HPDE6-E6E7 (cell line): Measurements from ENCODE around the gene DGAT2.

Source experiments
- DNase-seq: peaks from one replicate; pipeline ENCODE4 v3.0.0; 2011; ENCODE audit warnings: missing footprints; ENCODE audit errors: extremely low spot score

DGAT2 gene

DNA sequence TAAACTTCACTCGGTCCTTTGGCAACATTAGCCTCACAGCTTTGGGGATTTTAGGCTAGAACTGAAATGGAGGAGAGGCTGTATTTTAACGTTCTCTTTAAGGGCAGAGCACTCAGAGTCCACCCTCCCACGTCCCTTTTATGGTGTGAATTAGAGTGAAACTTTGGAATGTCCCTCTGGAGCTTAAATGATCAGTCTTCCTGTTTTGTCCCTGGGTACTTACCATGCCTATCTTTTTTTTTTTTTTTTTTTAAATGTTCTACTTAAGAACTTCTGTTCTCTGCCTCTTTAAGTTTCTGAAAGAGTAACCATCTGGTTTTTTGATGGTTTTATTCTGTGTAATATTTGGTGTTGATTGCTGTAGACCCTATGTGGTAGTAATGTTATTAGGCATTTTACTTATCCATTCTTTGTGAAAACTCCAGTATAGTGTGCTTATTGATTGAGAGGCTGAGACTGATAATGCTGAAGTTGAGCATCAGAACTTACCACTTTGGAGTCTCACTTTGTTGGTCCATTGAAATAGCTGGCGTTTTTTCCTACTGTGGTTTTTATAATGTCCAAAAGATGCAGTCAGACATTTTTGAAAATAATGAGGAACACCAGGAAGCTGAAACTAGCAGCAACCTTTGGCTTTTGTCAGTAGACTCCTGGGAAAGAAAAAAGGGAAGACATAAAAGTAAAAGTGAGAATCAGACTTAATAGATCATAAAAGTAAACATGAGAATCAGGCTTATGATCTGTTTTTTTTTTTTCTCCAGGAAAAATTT lies 58.1 kb downstream of the DGAT2 start:
- no peak for DNase-seq

DNA sequence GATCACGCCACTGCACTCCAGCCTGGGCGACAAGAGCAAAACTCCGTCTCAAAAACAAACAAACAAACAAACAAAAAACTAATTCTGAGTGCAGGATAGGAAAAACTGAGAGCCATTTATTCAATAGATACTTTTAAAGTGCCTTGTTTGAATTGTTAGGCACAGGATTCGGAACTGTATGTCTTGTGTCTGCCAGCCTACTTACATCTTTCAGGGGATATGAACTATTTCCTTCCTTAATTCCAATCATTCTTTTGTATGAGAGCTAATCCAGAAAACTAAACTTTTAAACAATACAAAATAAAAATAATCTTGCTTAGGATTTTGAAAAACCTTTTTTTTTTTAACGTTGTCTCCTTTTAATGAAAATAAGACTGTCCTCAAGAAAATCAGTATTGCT lies 59.0 kb downstream of the DGAT2 start:
- no peak for DNase-seq

DNA sequence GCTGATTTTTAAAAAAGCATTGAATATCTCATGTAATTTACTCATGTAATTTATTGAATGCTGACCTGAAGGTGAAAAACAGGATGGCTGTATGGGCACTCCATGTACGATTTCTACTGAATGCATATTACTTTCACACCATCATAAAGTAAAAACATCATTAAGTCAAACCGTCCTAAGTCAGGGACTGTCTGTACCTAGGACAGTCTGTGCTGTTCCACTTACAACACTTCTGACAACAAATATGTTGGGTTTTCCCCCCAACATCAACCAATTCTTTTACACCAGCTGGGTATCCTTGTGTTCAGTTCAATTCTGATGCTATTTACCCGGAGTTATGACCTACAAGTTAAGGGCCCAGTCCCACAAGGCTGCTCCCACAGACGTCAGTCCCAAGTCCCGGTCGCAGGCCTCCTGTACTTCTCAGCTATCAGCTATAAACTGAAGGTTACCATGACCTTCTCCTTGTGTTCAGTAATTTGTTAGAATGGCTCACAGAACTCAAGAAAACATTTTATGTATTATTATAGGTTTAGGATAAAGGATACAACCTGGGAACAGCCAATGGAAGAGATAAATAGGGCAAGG lies 63.4 kb downstream of the DGAT2 start:
- DNase-seq: no peak

DNA sequence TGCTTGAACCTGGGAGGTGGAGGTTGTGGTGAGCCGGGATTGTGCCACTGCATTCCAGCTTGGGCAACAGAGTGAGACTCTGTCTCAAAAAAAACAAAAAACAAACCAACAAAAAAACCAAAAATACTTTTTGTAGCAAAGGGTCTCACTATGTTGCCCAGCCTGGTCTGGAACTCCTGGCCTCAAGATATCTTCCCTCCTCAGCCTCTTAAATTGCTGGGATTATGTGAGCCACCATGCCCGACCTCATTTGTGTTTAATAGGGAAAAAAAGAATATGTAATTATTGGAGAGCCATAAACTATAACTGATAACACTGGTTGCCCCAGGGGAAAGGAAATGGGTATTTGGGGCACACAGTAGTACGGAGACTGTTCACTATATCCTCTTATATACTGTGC lies 66.2 kb downstream of the DGAT2 start:
- DNase-seq: no peak

DNA sequence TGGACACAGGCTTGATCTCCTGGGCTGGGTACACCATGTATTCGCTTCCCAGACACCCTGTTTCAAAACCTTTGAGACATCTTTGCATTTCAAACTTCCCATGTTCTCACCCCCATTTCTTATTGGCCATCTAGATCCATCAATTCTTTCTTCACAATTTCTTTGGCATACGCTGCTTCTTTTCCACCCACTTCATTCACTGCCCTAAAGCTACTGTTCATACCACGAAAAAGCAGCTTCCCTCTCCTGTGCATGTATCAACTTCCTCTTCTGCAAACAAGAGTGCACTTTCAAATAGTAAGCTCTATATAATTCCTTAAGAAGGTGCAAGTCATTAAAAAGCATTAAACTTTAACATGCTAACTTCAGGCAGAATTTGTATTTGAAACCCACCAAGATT lies 67.8 kb downstream of the DGAT2 start:
- no peak for DNase-seq

DNA sequence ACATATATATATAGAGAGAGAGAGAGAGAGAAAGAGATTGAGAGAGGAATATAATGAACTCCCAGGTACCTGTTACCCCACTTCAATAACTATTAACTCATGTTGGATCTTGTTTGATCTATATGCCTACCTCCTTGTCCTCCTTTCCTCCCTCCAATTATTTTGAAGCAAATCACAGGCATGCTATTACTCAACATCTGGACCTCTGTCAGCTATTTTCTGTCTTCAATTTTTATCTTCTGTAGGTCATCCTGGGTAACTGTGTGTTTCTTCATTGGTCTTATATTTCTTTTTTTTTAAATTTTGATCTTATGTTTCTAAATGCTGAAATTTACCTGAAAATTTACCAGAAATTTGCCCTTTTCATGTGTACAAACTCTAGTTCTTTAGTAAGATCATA lies 71.3 kb downstream of the DGAT2 start:
- no peak for DNase-seq

DNA sequence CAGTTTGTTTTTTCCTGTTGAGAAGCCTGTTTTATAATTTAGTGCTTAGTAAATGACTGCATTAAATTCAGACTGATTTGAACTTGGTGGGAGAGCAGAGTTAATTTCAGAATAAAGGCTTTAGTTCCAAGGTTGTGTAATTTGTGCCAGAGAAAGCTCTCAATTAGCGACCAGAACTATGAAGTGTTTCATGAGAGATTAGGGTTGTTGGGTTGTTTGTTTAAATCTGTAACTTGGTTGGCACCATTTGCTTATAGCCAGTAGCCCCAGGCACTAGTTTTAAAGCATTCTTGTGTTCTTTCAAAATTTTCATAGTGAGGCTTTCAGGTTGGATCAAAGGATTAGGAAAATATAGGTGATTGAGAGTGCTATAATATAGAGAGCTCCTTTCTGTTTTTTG lies 71.9 kb downstream of the DGAT2 start:
- no peak for DNase-seq

DNA sequence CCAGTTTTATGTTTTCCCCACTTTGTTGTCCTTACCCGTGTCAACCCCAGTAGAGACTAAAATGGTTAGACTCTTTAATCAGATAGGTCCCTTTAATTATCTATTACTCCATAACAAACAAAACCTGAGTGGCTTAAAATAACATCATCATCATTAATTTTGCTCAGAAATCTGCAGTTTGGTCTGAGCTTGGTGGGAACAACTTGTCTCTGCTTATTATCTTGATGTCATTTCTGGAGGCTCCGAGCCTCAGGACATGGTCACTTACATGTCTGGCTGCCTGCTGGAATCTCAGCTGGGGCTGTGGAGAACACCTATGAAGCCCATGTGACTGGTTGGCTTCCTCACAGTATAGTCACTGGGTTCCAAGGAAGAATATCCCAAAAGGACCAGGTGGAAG lies 73.2 kb downstream of the DGAT2 start:
- DNase-seq: no peak

DNA sequence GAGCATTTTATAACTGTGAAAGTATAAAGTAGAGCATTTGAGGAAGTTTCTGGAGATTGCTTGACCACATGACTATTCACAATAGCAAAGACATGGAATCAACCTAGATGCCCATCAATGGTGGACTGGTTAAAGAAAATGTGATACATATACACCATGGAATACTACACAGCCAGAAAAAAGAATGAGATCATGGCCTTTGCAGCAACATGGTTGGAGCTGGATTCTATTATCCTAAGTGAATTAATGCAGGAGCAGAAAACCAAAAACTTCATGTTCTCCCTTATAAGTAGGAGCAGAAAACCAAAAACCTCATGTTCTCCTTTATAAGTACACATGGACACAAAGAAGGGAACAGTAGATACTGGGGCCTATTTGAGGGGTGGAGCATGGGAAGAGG lies 76.7 kb downstream of the DGAT2 start:
- no peak for DNase-seq

DNA sequence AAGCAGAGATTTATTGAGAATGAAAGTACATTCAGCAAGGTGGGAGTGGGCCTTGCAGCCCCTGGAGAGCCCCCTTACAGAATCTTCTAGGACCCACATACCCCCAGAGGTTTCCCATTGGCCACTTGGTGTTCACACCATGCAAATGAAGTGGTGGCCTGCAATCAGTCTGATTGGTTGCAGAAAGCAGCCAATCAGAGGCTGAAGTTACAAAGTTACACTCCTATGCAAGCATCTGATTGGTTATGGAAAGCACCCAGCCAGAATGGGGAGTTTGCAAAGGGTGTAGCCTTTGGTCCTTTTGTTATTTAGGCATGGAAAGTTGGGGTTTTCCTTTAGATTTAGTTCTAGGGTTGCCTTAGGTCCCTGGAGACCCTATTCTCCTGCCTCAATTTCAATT lies 81.3 kb downstream of the DGAT2 start:
- DNase-seq: no peak

DNA sequence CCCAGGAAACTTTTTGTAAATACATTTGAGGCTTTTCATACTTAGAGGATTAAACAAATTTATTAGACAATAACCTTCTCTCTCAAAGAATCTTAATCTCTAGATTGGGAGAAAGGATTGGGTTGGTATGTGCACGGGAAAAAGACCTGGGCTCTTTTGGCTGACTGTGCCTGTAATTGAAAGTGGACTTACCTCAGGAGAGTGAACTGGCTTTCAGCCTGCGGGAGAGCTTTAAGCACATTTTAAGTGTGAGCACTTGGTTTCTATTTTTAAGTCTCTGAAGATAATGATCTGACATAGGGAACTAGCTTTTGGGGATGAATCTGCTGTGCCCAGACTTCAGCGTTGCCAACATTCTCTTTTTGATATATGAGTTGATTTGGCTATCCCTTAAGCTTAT lies 82.2 kb downstream of the DGAT2 start:
- DNase-seq: no peak
